ENCODE data around the gene SULF2.

GRCh38 chr20:47705497-47705856 is 79.8 kb downstream of the SULF2 start:
- TF ChIP-seq SRSF3 (IDR thresholded peaks at IDR 0.05; ENCODE audit: insufficient read depth, low read length) (no peak), JUND (IDR thresholded peaks at IDR 0.05; ENCODE audit: borderline replicate concordance, low read depth, low read length) (no peak), JUND (tag; IDR thresholded peaks at IDR 0.05; ENCODE audit: borderline replicate concordance, low read depth, low read length) (no peak), ZNF324 (CRISPR knock-in tag; IDR thresholded peaks at IDR 0.05) (no peak), NCOA4 (IDR thresholded peaks at IDR 0.05; ENCODE audit: partially characterized antibody) (no peak), FIP1L1 (IDR thresholded peaks at IDR 0.05; ENCODE audit: low read depth, low read length, poor library complexity, severe bottlenecking) (no peak), GTF2F1 (IDR thresholded peaks at IDR 0.05; ENCODE audit: low read depth, low read length) (no peak), HLTF (IDR thresholded peaks at IDR 0.05) (no peak), YY1 (IDR thresholded peaks at IDR 0.05; ENCODE audit: borderline replicate concordance in 1 of 3, control insufficient read depth in 1 of 3, extremely low read depth in 1 of 3, insufficient read depth in 3 of 3, insufficient read length in 1 of 3, insufficient replicate concordance in 2 of 3, low read depth in 1 of 3, low read length in 2 of 3) (no peak), MAX (CRISPR knock-in tag; IDR thresholded peaks at IDR 0.05) (no peak), EZH2 (IDR thresholded peaks at IDR 0.05; ENCODE audit: borderline replicate concordance, low read depth, low read length) (no peak), ZNF146 (CRISPR knock-in tag; IDR thresholded peaks at IDR 0.05; ENCODE audit: unreplicated experiment) (no peak), SOX6 (IDR thresholded peaks at IDR 0.05) (no peak), TBL1XR1 (IDR thresholded peaks at IDR 0.05; ENCODE audit: low read length in 2 of 2) (no peak)
- TF ChIP-seq, protein P1, sequence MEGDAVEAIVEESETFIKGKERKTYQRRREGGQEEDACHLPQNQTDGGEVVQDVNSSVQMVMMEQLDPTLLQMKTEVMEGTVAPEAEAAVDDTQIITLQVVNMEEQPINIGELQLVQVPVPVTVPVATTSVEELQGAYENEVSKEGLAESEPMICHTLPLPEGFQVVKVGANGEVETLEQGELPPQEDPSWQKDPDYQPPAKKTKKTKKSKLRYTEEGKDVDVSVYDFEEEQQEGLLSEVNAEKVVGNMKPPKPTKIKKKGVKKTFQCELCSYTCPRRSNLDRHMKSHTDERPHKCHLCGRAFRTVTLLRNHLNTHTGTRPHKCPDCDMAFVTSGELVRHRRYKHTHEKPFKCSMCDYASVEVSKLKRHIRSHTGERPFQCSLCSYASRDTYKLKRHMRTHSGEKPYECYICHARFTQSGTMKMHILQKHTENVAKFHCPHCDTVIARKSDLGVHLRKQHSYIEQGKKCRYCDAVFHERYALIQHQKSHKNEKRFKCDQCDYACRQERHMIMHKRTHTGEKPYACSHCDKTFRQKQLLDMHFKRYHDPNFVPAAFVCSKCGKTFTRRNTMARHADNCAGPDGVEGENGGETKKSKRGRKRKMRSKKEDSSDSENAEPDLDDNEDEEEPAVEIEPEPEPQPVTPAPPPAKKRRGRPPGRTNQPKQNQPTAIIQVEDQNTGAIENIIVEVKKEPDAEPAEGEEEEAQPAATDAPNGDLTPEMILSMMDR (IDR thresholded peaks at IDR 0.05 in 2 of 3, conservative IDR thresholded peaks at IDR 0.05 in 1 of 3; ENCODE audit: insufficient read depth in 2 of 3, low read depth in 1 of 3, low read length in 3 of 3) = no peak
